ENCODE measurements around the gene ATP9B. TPM values are rescaled to one million over a fixed set of nuclear protein-coding genes. Genes with fewer than 3 reads are reported as not detected.

The ATP9B gene
- total and polyA plus RNA-seq, 2 donors from 2014 or later = 10.0 to 48.2 TPM

GRCh38 chr18:79105455-79105854, 36.3 kb downstream of the ATP9B start:
- Histone ChIP-seq H3K4me3 (ENCODE audit: low read length in 3 of 3) (no peak overlapping the region), H3K9me3 (ENCODE audit: control insufficient read depth in 2 of 3, insufficient read depth in 1 of 3, low read length in 3 of 3) (peaks cover 0 to 2% (median 0%) of the 10 kb centered on the region in 3 donors), H3K27ac (ENCODE audit: low read depth in 2 of 2, low read length in 2 of 2) (no peak overlapping the region), H3K36me3 (ENCODE audit: control insufficient read depth in 2 of 3, insufficient read depth in 3 of 3, low read length in 3 of 3) (no peaks in the 10 kb centered on the region), H3K27me3 (ENCODE audit: control insufficient read depth, insufficient read depth, low read length) (no peaks in the 10 kb centered on the region), H3K4me1 (ENCODE audit: control insufficient read depth in 2 of 3, insufficient read depth in 2 of 3, low read depth in 1 of 3, low read length in 3 of 3) (no peaks in the 10 kb centered on the region), H3K9ac (ENCODE audit: low read length in 3 of 3) (no peak overlapping the region)
- intact Hi-C loops (cut with DNase I) = no loop called here
- no peak for DNase-seq
- FAIRE-seq = no peak
- no peak for TF ChIP-seq CTCF (IDR thresholded peaks at IDR 0.05; ENCODE audit: borderline replicate concordance, extremely low read depth, insufficient read depth)

- no peak for FAIRE-seq
- Histone ChIP-seq H3K4me3 (ENCODE audit: low read length in 3 of 3) (no peak overlapping the region), H3K27ac (ENCODE audit: low read depth in 2 of 2, low read length in 2 of 2) (no peak overlapping the region), H3K36me3 (ENCODE audit: control insufficient read depth in 2 of 3, insufficient read depth in 3 of 3, low read length in 3 of 3) (no peaks in the 10 kb centered on the region), H3K9me3 (ENCODE audit: control insufficient read depth in 2 of 3, insufficient read depth in 1 of 3, low read length in 3 of 3) (peaks cover 0 to 2% (median 0%) of the 10 kb centered on the region in 3 donors), H3K4me1 (ENCODE audit: control insufficient read depth in 2 of 3, insufficient read depth in 2 of 3, low read depth in 1 of 3, low read length in 3 of 3) (no peaks in the 10 kb centered on the region), H3K9ac (ENCODE audit: low read length in 3 of 3) (no peak overlapping the region), H3K27me3 (ENCODE audit: control insufficient read depth, insufficient read depth, low read length) (no peaks in the 10 kb centered on the region)
- intact Hi-C loops (cut with DNase I) = no loop called here
- DNase-seq = no peak
- no peak for TF ChIP-seq CTCF (IDR thresholded peaks at IDR 0.05; ENCODE audit: borderline replicate concordance, extremely low read depth, insufficient read depth)
Measured at GRCh38 chr18:79106084-79106483, 36.9 kb downstream of the ATP9B start.

GRCh38 chr18:79107886-79108285, 38.7 kb downstream of the ATP9B start:
- Histone ChIP-seq H3K27me3 (ENCODE audit: control insufficient read depth, insufficient read depth, low read length) (no peaks in the 10 kb centered on the region), H3K4me1 (ENCODE audit: control insufficient read depth in 2 of 3, insufficient read depth in 2 of 3, low read depth in 1 of 3, low read length in 3 of 3) (no peaks in the 10 kb centered on the region), H3K4me3 (ENCODE audit: low read length in 3 of 3) (no peak overlapping the region), H3K36me3 (ENCODE audit: control insufficient read depth in 2 of 3, insufficient read depth in 3 of 3, low read length in 3 of 3) (no peaks in the 10 kb centered on the region), H3K27ac (ENCODE audit: low read depth in 2 of 2, low read length in 2 of 2) (no peak overlapping the region), H3K9me3 (ENCODE audit: control insufficient read depth in 2 of 3, insufficient read depth in 1 of 3, low read length in 3 of 3) (peaks cover 0 to 2% (median 0%) of the 10 kb centered on the region in 3 donors), H3K9ac (ENCODE audit: low read length in 3 of 3) (no peak overlapping the region)
- intact Hi-C loops (cut with DNase I) = no loop called here
- DNase-seq = no peak
- TF ChIP-seq CTCF (IDR thresholded peaks at IDR 0.05; ENCODE audit: borderline replicate concordance, extremely low read depth, insufficient read depth) = no peak
- no peak for FAIRE-seq

GRCh38 chr18:79108549-79109215, 39.5 kb downstream of the ATP9B start:
- FAIRE-seq = no peak
- H3K4me3 ChIP-seq (ENCODE audit: low read length in 3 of 3) = no peak overlapping the region
- H3K4me1 ChIP-seq (ENCODE audit: control insufficient read depth in 2 of 3, insufficient read depth in 2 of 3, low read depth in 1 of 3, low read length in 3 of 3) = no peaks in the 10 kb centered on the region
- H3K27ac ChIP-seq (ENCODE audit: low read depth in 2 of 2, low read length in 2 of 2) = no peak overlapping the region
- H3K9ac ChIP-seq (ENCODE audit: low read length in 3 of 3) = no peak overlapping the region
- H3K9me3 ChIP-seq (ENCODE audit: control insufficient read depth in 2 of 3, insufficient read depth in 1 of 3, low read length in 3 of 3) = no peaks in the 10 kb centered on the region
- no peak for DNase-seq
- TF ChIP-seq CTCF (IDR thresholded peaks at IDR 0.05; ENCODE audit: borderline replicate concordance, extremely low read depth, insufficient read depth) = no peak
- no peaks in the 10 kb centered on the region for H3K27me3 ChIP-seq (ENCODE audit: control insufficient read depth, insufficient read depth, low read length)
- no peaks in the 10 kb centered on the region for H3K36me3 ChIP-seq (ENCODE audit: control insufficient read depth in 2 of 3, insufficient read depth in 3 of 3, low read length in 3 of 3)
- intact Hi-C loops (cut with DNase I) = no loop called here
